Activated CD8-positive, alpha-beta memory T cell treated with anti-CD3 and anti-CD28 coated beads, Interleukin-2, amount 50 U/mL, for 1 hour (primary cell): ENCODE measurements around the gene SLBP.
"Not testable (repeated sequence)": the region's sequence is repeated elsewhere in the genome, so short reads cannot be mapped to it uniquely, and the experiment has no call there.

Source experiments
- DNase-seq: peaks from one replicate; pipeline ENCODE4 v3.0.0-alpha.2; 2020; ENCODE audit errors: extremely low read depth

SLBP gene

GRCh38 chr4:1676605-1677525 lies 35.3 kb downstream of the SLBP start:
- no peak for DNase-seq

- DNase-seq = no peak
These were observed 36.3 kb downstream of the SLBP start for GRCh38 chr4:1675802-1676137.

GRCh38 chr4:1675136-1675801 lies 36.9 kb downstream of the SLBP start:
- no peak for DNase-seq

- no peak for DNase-seq
These were observed 37.4 kb downstream of the SLBP start for GRCh38 chr4:1674682-1675081.

GRCh38 chr4:1673671-1674070 lies 38.4 kb downstream of the SLBP start:
- DNase-seq = no peak

- DNase-seq = not testable (repeated sequence)
These were observed 41.1 kb downstream of the SLBP start for GRCh38 chr4:1671011-1671410.

- no peak for DNase-seq
These were observed 41.8 kb downstream of the SLBP start for GRCh38 chr4:1670279-1670678.

GRCh38 chr4:1669850-1670249 lies 42.3 kb downstream of the SLBP start:
- DNase-seq = no peak

- no peak for DNase-seq
These were observed 42.8 kb downstream of the SLBP start for GRCh38 chr4:1669270-1669669.

- no peak for DNase-seq
These were observed 43.7 kb downstream of the SLBP start for GRCh38 chr4:1668488-1668840.

GRCh38 chr4:1667273-1667672 lies 44.8 kb downstream of the SLBP start:
- DNase-seq = no peak

GRCh38 chr4:1666391-1666790 lies 45.7 kb downstream of the SLBP start:
- DNase-seq = no peak

- no peak for DNase-seq
These were observed 48.0 kb downstream of the SLBP start for GRCh38 chr4:1664141-1664540.

GRCh38 chr4:1663549-1663948 lies 48.6 kb downstream of the SLBP start:
- no peak for DNase-seq

- DNase-seq = no peak
These were observed 50.4 kb downstream of the SLBP start for GRCh38 chr4:1661695-1662094.

GRCh38 chr4:1660948-1661677 lies 51.0 kb downstream of the SLBP start:
- no peak for DNase-seq

GRCh38 chr4:1659104-1660043 lies 52.7 kb downstream of the SLBP start:
- no peak for DNase-seq

- DNase-seq = no peak
These were observed 53.5 kb downstream of the SLBP start for GRCh38 chr4:1658581-1658980.

GRCh38 chr4:1658146-1658545 lies 54.0 kb downstream of the SLBP start:
- DNase-seq = no peak

- no peak for DNase-seq
These were observed 55.1 kb downstream of the SLBP start for GRCh38 chr4:1656986-1657385.

- DNase-seq = no peak
These were observed 56.0 kb downstream of the SLBP start for GRCh38 chr4:1656132-1656531.

GRCh38 chr4:1655676-1656075 lies 56.4 kb downstream of the SLBP start:
- no peak for DNase-seq
